Measurements from ENCODE around the gene GPR132.

DNA sequence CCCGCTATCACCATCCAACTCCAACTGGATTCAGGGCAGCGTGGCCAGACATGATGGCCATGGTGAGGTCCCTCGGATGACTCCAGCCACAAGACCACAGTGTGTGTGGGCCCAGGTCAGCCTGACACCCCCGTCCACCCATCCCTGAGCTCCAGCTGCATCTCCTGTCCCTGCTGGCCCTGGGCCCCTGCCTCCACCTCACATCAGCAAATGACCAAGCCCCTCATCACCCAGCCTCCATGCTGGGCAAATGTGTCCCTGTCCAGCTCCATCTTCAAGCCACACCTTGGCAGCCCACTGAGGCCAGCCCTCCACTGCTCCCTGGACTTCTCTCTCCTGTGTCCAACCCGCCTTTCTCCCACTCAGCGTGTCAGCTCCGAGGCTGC, 3.2 kb downstream of the GPR132 start:
- TF ChIP-seq, protein P1, sequence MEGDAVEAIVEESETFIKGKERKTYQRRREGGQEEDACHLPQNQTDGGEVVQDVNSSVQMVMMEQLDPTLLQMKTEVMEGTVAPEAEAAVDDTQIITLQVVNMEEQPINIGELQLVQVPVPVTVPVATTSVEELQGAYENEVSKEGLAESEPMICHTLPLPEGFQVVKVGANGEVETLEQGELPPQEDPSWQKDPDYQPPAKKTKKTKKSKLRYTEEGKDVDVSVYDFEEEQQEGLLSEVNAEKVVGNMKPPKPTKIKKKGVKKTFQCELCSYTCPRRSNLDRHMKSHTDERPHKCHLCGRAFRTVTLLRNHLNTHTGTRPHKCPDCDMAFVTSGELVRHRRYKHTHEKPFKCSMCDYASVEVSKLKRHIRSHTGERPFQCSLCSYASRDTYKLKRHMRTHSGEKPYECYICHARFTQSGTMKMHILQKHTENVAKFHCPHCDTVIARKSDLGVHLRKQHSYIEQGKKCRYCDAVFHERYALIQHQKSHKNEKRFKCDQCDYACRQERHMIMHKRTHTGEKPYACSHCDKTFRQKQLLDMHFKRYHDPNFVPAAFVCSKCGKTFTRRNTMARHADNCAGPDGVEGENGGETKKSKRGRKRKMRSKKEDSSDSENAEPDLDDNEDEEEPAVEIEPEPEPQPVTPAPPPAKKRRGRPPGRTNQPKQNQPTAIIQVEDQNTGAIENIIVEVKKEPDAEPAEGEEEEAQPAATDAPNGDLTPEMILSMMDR (conservative IDR thresholded peaks at IDR 0.05): no peak
- no peak for TF ChIP-seq ZFX (IDR thresholded peaks at IDR 0.05)
